Stimulated activated CD4-positive, alpha-beta T cell treated with anti-CD3 and anti-CD28 coated beads, Interleukin-4, amount 100 ng/mL, for 1 hour (primary cell): ENCODE data around the gene IDE.
"Not testable (repeated sequence)": the region's sequence is repeated elsewhere in the genome, so short reads cannot be mapped to it uniquely, and the experiment has no call there.

ENCODE experiments used
- DNase-seq: peaks from one replicate; pipeline ENCODE4 v3.0.0-alpha.2; 2020

Gene IDE

GRCh38 chr10:92413011-92413410 is 160.9 kb downstream of the IDE start:
- no peak for DNase-seq

- no peak for DNase-seq
Measured at GRCh38 chr10:92411406-92411805, 162.5 kb downstream of the IDE start.

- DNase-seq, result no peak
Measured at GRCh38 chr10:92410501-92410900, 163.4 kb downstream of the IDE start.

- DNase-seq, result no peak
Measured at GRCh38 chr10:92408017-92408361, 165.9 kb downstream of the IDE start.

GRCh38 chr10:92407305-92408016 is 166.4 kb downstream of the IDE start:
- DNase-seq, result no peak

GRCh38 chr10:92405419-92405924 is 168.4 kb downstream of the IDE start:
- DNase-seq, result no peak

GRCh38 chr10:92404612-92405418 is 169.1 kb downstream of the IDE start:
- no peak for DNase-seq

GRCh38 chr10:92402234-92402633 is 171.7 kb downstream of the IDE start:
- DNase-seq, result not testable (repeated sequence)
